Upper lobe of right lung (tissue), 1 donor: ENCODE results near the gene FAM171A1. TPM values are rescaled to one million over a fixed set of nuclear protein-coding genes. Genes with fewer than 3 reads are reported as not detected.

Source experiments
- total RNA-seq: library from RNA; stranded (reverse); fragmentation: NEBNext Ultra II Directional; extraction: Animal tissue kit (Norgen Biotek cat#: 25700); gene quantifications from one replicate; pipeline ENCODE4 v1.2.1, GENCODE V29; 2021
- donor health status: DM: no; HTN: yes; CAD: no; lungs with severe emphysema.

Gene FAM171A1
- total RNA-seq, 1 donor from 2014 or later, result 17.3 TPM

Other genes with a start within 250 kb of the FAM171A1 start
- gene NMT2, start 202.6 kb downstream of the FAM171A1 start, total RNA-seq, result 12.4 TPM